HG02763 (cell line): ENCODE results near the gene MGMT.
"Not testable (repeated sequence)": the region's sequence is repeated elsewhere in the genome, so short reads cannot be mapped to it uniquely, and the experiment has no call there.

Experiments used
- ATAC-seq: cut with Tn5 transposase; IDR thresholded peaks from one replicate; pipeline ENCODE4 v1.9.1; 2021; ENCODE audit warnings: mild to moderate bottlenecking, moderate library complexity; ENCODE audit not compliant: unreplicated experiment

MGMT gene

GRCh38 chr10:129466703-129467358, at the start of gene MGMT:
MGMT (plus strand) TSS chr10:129467241.
- ATAC-seq = peak; percentile 89

DNA sequence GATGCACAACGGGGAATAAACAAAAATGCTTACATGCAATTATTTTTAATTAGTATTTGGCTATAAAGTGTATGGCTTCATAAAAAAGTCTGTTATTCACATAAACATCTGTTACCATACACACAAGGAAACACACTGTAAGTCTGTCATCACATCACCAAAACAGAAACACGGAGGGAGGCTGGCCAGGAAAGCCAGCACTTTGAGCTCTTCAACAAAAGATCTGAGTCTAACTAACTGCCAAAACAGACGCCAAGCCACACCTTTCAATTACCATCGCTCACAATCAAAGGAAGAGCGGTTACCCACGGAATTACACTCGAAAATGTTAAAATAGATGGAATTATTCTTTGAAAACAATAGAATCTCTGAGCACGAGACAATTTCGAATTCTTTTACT, 49.2 kb upstream of the MGMT start:
- no peak for ATAC-seq

DNA sequence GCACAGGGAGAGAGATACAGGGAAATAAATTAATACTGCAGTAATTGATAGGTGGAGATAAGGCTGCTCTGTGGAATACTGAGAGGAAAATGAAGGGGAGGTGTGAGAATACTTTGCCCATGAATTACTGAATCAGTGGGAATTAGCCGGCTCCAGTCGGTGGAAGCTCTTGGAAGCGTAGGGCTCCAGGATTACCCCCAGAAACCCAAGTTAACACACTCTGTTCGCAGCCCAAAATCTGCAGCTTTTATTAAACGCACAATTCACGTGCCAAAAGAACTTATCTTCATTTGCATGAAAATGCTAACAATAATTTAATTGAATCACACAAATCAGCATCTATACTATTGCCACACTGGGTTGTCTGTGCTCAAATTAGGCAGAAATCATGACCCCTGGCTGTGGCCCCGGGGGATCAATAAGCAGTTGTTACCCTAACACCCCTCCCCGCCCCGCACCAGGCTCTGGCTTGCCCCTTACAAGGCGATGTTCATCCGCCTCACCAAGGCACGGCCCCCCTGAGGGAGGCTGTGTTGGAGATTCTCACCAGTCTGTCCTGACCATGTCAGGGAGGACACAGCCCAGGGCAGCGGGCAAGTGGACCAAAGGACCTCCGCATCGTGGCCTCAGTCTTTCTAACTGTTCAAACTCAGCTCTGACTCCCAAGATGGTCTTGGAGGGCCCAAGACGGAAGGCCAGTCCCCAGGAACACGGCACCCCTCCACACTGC, 48.4 kb upstream of the MGMT start:
- ATAC-seq = no peak

DNA sequence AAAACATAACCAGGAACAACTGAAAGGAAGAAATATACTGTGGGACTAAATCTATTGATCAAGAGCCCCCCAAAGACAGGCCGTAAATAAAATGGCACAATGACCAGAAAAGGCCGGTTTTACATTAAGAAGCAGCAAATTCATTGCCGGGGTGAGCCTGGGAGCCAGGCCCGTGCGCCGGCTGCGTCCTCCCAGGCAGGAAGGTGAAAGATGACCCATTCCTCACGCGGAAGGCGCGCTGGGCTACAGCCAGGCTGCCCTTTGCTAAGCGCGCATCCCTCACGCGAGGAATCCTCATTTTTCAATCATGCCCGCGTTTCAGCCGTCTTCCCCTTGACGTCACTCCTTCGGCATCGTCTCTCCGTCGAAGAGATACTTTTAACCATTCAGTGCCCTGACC, 47.6 kb upstream of the MGMT start:
- no peak for ATAC-seq

DNA sequence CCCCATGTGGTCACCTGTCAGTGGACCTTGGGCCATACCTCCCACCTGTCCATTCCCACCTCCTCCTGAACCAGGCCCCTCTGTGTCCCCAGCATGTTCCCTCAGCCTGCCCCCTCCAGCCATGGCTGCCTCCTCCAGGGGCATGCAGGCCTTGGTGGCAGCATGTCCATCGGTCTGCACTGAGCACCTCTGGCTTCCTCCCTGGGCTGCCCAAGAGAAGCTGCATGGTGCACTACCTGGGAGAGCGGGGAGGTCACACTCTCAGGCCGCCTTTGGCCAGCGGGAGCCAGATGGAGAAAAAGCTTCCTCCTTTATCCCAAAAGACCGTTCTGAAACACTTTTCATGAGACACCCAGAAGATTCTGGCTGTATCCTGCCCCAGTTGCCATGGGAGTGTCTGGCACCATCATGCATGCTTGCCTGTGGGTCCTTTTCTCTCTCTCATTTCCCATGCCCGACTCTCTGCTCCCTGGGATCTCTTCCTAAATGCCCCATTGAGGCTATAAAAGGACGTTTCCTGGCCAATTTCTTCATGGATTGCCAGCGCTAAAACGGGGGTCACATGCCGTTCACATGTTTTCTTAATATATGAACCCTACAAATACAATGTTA, 45.5 kb upstream of the MGMT start:
- ATAC-seq = no peak

DNA sequence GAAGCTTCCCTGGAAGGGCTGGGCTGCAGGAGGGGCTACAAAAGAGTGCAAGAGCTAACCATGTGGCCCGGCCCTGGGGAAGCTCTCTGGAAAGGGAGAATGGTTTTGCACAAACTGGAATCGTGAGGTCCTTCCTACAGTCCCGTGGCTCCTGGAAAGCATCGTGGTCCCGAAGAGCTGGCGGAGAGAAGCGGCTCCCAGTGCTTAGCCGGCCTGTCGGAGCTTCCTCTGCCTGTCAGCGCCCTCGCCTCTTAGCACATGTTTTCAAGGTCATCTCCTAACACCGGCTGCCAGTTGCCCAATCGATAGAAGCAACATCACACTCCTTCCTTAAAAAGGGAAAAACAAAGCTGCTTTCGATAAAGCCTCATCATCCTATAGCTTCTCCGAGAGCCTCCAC, 42.1 kb upstream of the MGMT start:
- ATAC-seq = no peak

GRCh38 chr10:129426606-129427005, 40.4 kb upstream of the MGMT start:
- no peak for ATAC-seq

DNA sequence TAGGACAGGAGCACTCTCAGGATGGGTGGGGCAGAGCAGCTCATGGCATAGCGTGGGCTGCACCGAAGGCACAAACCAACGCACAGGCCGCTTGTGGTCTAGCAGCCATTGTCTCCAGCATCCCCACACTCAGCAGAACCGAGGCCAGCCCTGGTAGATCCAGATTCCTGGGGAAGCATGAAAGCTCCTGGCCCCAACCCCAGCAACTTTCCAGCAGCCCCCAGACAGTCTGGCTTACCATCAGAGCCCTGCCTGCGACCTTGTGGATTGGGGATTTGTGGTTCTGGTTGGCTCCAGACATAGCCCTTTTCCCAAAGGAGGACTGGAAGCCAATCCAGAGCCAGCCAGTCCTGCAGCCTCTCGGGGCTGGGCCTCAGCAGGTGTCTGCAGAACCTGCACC, 33.8 kb upstream of the MGMT start:
- no peak for ATAC-seq

GRCh38 chr10:129435724-129436123, 31.3 kb upstream of the MGMT start:
- ATAC-seq = not testable (repeated sequence)

GRCh38 chr10:129438024-129438423, 29.0 kb upstream of the MGMT start:
- ATAC-seq = no peak

- ATAC-seq = no peak
Observed at GRCh38 chr10:129440247-129440646, 26.8 kb upstream of the MGMT start.

GRCh38 chr10:129440722-129441316, 26.2 kb upstream of the MGMT start:
- no peak for ATAC-seq

- no peak for ATAC-seq
Observed at GRCh38 chr10:129441372-129442009, 25.6 kb upstream of the MGMT start.

DNA sequence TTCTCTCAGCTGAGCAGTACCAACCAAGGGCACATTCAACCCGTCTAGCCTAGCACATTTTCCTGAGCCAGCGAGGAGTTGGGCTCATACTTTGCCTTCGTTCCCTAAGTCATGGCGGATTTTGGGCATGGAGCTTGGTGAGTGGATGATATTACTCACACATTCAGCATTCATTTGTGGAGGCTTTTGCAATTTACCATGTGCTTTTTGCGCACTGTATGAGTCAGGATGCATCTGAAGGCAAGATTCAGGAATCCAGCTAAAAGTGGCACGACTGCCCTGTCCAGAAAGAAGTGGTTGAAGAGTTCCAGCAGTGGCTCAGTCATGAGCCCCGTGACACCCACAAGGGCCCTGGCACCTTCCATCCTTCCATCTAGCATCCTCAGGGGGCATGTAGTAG, 24.2 kb upstream of the MGMT start:
- no peak for ATAC-seq

DNA sequence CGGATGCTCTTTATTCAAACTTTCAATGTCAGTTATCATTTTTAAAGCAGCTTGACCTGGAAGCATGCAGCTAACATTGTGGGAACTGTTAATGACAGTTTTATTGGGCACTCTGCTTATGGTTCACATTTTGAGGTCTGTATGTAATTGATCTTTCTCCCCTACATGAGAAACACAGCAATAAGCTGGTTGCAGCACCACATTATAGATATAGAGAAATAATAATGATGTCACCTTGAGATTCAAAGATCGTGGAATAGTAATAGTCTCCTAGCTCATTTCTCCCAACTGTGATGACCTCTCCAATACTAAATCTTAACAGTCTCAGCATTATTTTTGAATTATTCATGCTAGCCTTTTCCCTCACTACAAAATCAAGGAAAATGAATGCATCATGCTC, 22.7 kb upstream of the MGMT start:
- no peak for ATAC-seq

DNA sequence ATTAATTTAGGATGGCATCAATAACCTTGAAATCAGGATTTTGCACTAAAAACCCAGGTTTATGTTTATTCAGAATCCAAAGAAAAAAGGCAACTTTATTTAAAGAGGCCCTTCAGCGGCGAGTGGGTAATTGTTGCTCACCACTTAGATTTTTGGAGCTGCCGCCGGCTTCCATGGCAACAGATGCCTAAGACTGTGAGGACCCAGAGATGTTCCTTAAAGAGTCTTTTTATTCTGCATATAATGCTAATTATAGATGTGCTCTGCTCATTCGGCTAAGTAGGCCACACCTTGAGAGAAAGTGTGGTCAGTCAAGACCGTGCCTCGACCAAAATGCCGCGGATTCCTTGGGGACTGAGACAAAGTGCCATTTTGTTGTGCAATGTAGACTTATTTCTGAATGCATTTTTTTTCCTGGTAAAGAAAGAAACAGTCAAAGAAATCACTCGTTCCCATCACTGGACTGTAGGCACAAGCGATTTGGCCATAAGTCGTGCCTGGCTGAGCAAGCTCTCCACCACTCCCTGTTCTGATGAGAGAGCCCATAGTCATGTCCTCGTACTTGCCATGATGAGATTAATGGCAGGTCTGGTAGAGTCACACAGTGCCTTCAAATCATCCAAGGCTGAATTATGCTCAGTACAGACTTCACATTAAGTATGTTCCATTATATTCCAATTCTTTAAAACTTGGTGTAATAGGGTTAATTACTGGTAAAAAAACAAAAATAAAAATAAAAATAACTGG, 21.4 kb upstream of the MGMT start:
- ATAC-seq = no peak

GRCh38 chr10:129446183-129446581, 20.9 kb upstream of the MGMT start:
- ATAC-seq = no peak

DNA sequence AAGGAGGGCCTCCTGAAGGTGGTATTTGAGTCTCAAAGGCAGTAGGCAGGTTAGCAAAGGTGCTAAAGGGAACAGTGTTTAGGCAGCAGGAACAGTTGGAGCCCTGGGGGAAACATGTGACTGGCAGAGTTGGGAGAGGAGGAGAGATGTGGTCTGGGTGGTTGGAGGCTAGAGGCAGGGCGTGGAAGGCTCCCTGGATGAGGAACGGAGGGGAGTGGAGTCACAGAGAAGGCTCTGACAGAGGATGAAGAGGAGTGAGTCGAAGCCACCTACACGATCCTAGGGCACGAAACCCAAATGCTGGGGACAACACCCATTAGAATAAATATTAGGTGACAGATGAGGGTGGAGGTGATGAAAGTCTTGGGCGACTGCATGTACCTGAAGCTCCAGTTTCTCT, 19.6 kb upstream of the MGMT start:
- ATAC-seq = no peak

DNA sequence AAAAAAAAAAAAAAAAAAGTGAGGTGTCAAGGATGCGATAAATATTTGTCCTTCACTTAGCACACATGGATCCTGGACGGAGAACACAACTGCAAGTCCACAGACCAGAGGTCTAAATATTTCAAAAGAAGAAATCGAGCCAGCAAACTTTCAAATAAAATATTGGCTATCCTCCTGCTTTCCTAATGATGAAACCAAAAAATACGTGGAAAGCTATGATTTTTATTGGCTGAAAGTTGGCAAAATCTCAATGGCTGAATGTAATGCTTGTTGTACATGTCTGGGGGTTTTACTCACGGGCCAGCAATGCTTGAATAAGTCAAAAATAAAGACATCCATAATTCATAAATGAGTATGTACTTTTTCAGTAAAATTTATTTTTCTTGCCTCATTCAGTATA, 19.0 kb upstream of the MGMT start:
- ATAC-seq = no peak

GRCh38 chr10:129448539-129448938, 18.5 kb upstream of the MGMT start:
- ATAC-seq = no peak

DNA sequence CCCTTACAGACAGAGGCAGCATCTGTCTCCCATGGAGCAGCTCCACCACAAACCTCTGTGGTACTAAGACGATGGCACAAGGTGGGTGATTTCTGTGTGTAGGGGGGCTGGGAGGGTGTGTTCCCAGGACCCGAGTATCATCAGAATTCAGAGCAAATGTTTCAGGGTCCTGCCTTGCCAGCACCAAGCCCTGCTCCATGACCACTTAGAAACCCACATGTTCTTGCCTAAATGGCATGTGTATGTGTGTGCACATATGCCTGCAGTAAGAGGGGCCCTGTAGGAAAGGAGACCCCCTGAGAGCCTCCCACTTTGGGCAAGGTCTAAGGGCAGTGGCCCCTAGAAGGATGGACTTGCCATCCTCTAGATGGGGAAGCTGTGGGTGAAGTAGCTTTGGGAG, 17.1 kb upstream of the MGMT start:
- ATAC-seq = no peak
